T-helper 2 cell (primary cell): ENCODE measurements around the gene TRPV5.

Experiments
- DNase-seq, 5 experiments: peaks; one replicate each; pipeline versions ENCODE4 v3.0.0 to v3.0.0-alpha.2; 2012 to 2022

TRPV5 gene

DNA sequence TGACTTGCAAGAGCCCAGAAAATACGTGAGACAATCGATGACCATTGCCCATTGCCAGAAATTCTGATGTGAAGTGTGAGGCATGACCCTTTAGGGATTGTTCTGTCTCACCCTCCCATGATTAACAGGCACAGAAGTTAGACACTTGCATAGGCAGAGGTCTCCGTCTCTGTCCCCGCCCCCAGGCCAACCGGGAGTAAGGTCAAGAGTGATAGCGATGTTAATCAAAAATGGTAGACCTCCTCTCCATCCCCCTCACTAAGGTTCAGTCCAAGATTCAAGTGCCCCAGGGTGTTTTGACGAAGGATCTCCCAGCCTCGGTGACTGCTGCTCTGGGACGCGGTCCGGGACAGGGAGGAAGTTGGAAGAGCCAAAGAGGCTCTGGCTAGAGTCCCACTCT lies 25.3 kb downstream of the TRPV5 start:
- no peak for DNase-seq

DNA sequence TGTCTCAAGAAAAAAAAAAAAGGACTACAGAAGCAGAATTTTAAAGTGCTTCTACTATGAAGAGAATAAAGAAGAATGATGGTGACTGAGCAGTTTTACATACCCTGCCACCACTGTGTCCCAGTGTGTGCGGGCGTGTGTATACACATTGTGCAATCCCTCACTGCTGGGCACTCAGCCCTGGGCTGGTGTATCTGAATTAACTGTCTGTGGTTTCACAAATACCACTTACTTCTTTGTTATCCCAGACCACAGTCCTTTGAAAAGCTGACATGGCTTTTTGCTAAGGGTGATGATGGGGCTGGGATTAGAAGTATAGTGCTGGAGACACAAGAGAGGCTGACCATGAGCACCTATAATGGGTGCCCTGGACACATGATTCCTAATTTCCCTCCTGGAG lies 26.9 kb downstream of the TRPV5 start:
- no peak for DNase-seq

DNA sequence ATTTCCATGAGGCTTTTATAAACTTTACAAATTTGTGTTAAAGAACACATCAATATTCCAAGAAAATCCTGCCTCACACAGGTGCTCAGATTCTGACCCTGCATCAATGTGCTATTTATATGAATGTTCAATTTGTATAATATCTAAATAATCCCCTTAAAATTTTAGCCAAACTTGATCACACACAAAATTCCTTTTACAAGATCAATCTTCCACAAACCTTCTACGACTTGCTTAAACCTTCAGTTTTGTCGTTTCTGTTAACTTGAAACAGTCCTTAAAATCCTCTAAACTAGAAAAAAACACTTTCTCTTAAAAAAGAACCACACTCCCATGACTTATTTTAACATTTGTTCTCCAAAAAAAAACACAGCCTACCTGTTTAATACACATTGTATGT lies 27.8 kb downstream of the TRPV5 start:
- DNase-seq: no peak

DNA sequence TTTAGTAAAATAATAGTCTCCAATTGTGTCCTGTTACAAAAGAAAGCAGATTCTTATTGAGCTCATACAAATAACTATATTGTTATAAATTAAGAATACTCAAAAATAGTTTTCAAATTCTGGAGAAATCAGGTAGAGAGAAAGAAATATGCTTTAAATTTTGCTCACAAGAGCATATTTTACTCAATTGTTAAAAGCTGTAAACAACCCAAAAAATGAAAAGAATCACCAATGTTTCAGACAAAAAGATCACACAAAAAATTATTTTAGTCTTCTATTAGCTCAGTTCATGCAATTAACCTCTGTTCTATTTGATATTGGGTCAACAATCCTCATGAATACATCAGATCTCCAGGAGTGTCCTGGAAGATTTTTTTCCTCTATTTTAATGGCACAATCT lies 29.4 kb downstream of the TRPV5 start:
- DNase-seq: no peak

DNA sequence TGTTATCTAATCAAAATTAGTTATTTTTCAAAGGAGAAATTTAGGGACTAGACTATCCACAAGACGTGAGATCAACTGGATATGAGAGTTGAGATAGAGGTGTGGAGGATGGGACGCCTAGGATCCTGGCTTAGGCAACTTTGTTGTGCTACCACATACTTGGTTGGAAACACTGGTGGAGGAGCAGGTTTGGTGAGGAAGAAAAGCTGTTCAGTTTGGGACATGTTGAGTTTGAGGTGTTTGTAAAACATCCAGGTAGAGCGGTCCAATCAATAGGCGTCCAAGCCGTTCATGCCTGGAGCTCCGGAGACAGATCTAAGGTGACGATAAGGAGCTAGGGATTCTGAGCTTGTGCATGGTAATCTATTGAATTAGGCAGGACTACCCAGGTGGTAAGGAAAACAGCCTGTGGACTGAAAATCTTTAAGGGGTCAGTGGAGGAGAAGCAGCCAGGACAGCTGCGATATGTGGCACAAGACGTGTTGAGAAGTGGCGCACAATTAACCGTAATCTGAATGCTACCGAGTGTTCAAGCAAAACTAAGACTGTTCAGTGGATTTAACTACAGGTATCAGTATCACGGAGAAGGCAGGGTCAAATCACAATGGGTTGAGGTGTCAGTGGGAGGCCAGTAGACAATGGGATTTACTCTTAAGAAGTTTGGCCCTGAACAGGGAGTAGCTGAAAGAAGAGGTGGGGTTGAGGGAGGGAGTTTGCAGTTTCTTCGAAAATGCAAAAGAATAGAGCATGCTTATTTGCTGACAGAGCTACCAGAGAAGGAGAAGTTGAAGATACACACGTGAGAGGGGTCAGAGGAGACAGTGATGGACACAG lies 31.9 kb downstream of the TRPV5 start:
- no peak for DNase-seq

DNA sequence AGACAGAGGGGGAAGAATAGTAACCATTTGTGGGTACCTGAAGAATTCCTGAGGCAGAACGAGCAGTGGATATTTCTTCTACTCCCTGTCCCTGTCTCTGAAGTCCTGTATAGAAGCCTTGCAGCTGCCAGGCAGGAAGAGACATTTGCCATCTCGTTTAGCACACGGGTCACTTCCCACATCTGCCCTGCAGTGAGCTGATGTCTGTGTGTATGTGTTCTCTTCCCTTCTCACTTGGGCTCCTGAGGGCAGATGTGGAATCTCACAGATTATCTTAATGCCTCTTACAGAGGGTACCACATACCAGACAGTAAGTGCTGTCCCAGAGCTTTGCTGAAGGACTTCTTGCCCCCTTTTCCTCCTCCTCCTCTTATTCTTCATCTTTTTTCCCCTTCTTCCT lies 33.9 kb downstream of the TRPV5 start:
- DNase-seq: no peak

DNA sequence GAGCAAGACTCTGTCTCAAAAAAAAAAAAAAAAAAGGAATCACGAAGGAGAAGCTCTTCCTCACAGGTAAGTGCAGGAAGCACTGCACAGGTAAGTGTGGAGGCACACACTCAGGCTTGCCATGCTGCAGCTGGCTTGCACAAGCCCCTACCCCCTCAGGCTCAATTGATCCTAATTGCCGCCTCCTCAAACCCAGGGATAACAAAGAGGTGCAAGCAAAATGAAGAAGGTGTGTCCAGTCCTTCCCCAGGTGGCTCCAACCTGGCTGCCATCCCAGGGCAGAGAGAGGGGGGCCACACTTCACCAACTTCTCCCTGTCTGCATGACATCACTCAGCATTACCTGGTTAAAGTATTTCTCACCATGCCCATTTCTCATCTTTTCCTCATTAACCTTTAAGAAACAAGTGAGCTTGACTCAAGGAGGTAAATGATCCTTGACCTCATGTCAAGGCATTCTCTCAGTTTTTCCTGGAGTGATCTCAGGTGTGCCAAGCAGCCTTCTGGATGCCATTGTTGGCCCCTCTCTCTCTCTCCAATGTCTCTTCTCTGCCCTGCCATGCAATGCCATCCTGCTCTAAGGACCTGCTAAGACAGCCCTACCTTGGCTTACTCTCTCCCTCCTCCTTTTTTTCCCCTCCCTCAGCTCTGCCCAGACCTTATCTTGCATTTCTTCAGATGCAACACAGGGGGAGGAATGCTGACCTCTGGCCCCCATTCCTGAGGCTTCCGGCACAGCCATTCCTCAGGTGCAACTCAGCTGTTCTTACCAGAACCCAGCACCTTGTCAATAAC lies 35.0 kb downstream of the TRPV5 start:
- no peak for DNase-seq

DNA sequence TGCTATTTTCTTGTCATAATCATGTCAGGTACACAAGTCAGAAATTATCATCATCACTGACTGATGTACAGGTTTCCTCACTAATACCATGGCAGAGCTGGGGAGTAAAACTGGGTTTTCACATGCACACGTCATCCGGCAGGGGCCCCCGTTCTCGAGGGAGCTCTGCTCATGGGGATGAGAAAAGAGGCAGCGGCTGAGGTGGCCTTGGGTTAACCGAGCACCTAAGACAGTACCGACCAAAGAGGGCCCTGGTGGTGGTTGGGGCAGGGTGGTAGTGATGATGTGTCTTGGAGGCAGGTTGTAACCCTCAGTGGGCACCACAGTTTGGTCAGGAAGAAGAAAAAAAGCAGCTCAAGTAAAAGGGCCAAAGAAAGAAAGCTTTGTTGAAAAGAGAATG lies 35.9 kb downstream of the TRPV5 start:
- no peak for DNase-seq

DNA sequence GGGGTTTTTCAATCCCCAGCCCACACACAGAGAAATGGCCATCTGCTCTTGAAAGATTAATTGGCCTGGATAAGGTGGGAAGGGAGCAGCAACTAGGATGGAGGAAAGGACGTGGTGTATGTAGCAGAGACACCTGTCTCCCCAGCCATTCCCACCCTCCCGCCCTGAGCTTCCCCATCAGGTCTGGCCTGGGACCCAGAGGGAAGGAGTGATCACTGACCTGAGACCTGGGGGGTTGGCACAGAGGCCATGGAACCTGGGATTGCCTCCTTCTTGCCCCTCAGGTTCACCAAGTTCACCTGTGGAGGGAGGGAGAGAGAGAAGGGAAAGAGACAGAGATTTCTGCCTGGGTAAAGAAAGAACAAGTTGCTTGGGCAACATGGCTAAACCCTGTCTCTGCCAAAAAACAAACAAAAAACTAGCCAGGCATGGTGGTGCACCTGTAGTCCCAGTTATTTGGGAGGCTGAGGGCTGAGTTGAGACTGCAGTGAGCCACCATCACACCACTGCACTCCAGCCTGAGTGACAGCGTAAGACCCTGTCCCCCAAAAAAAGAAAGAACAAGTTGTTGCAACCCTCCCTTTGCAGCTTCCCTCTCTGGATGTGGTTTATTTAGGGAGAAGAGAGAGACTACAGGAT lies 36.7 kb downstream of the TRPV5 start:
- DNase-seq: no peak

DNA sequence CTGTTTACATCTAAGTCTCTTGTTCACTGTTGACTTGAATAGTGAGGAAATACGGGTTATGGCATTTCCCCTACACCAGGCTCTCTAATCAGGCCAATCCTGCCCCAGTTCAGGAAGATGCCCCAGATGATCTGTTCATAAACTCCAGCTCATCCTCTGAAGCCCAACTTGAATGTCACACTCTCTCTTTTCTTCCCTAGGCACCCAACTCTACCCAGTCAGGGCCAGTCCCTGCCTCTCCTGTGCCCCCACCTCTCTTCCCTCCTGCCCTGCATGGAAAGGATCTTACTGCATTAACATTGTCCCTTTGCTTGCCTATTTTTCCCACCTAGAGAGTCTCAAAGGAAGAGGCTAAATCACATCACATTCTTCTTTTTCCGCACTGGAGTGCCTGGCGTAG lies 37.4 kb downstream of the TRPV5 start:
- DNase-seq: no peak

DNA sequence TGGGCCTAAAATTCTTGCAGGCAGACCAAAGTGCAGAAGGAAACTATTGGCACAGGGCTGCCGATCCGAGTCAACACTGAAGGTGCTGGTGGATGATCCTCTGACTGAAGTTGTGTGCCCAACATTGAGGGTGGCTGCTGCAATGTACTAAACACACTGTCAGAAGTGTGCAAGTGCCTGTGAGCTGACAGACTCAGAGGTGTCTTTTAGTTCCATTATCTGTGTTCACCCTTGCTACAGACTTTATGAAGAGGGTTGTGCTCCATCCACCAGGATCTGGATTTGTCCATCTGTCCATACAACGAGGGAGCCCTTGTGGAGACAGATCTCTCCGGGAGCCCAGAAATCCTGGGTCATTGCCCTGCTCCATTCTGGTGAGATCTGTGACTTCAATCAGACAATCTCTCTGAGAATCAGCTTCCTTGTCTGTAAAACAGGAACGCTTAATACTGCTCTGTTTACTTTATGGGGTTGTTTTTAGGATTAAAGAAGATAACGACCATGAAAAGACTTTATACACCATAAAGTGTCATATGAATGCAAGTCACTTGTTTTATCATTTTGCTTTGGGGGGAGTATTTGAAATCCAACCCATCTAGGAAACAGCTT lies 38.5 kb downstream of the TRPV5 start:
- no peak for DNase-seq

DNA sequence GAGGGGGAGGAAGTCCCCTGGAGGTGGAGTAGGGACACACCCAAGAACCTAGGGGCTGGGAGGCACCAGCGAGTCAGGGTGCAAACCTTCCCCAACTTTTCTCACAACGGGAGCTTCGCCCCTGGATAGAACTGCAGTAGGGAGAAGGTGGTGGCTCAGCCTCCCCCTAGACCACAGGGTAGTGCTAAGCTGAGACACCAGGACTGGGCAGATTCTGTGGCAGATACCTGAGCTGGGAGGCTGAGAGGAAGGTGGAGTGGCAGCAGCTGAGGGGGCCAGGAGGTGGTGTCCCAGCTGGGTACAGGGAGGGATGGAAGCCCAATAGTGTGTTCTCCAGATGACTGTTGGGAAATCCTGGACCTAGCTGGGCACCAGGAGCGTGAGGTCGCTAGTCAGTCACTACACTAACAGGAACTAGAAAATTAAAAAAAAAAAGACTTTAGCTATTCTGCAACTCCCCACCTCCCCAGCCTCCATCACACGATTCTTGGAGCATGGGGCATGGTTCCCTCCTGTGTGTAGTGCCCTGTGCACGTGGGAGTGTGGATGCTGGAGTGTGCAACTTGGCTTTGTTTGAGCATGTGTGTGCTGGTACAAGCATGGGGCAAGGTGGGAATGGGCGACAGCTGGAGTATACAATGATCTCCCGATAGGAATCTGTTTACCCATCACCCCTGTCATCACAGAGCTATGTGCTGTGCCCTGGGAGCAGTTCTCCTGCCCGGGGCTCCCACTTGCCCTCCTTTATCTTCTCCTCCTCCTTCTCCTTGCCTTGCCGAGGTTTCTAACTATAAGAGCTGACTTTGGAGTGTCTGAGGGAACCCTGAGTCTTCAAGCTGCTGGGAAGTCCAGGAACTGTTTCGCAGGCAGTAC lies 39.2 kb downstream of the TRPV5 start:
- no peak for DNase-seq

DNA sequence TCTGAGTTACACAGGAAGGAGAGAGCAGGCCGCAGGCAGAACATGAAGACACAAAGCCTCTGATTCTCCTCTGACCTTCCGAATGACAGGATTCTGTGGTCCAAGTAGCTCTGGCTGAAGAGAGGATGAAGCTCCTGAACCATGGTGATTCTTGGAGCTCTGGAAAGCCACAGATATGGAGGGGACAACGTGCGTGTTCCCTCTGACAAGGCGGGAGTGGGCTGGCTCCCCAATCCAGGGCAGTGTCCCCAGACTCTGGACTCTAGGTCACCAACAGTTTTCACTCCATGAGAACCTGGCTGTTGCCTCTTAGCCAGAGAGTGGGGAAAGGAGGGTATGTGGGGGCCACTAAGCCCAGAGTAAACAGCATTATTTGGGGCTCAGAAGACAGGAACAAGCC lies 40.6 kb downstream of the TRPV5 start:
- no peak for DNase-seq

DNA sequence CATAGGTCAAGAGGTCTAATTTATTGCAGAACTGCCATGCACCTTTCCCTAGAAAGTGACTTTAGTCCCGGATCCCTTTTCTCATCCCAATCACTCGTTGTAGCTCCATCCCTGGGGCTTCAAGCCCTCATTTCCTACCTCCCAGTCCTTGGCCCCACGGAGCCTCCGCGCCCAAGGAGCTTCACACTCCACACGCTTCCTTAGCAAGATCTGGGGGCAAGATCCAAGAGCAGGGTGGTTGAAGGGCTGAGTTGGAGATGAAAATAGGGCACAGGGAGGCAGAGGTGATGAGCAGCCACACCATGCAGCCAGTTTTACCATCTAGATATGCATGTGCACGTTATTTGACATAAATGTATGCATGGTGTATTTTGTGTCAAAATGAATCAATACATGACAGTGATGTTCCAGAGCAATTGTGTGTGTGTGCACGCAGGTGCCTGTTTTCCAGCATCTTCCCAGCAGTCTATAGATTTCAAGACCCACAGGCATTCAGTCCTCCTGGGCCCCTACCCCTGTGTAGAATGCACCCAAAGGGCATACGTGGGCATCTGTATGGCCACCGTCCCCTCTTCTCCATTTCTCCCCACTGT lies 42.0 kb downstream of the TRPV5 start:
- DNase-seq: no peak

DNA sequence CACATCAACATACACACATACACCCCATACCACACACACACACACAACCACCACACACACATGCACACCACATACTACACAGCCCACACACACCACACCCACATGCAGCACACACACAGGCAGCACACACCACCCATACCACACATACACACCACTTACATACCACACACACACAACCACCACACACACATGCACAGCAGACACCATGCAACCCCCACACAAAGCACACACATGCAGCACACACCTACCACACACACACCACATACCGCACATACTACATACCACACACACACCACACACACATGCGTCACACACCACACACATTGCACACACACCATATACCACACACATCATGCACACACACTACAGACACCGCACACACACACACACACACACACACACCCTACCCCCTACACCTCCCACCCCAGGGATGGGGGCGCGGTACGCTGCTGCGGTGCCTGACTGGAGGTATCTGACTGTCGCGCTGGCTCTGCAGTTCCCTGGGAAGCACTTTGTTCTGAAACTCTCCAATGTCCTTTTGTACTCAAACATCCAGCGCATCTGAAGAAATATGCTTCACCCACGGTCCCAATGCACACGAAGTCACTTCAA lies 42.6 kb downstream of the TRPV5 start:
- no peak for DNase-seq

DNA sequence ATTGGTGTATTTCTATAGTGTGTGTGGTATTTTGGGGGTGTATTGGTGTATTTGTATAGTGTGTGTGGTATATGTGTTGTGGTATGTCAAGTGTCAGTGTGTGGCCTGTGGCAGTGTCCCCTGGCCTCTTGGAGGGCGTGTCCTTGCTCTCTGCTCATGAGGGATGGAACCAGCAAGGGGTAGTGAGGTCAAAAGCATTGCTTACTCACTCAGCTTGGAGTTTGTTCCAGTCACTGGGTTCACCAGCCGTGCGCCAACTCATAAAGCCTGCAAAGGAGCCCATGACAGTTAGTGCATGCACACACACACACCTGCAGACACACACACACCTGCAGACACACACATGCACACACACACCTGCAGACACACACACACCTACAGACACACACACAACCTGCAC lies 43.7 kb downstream of the TRPV5 start:
- DNase-seq: no peak

DNA sequence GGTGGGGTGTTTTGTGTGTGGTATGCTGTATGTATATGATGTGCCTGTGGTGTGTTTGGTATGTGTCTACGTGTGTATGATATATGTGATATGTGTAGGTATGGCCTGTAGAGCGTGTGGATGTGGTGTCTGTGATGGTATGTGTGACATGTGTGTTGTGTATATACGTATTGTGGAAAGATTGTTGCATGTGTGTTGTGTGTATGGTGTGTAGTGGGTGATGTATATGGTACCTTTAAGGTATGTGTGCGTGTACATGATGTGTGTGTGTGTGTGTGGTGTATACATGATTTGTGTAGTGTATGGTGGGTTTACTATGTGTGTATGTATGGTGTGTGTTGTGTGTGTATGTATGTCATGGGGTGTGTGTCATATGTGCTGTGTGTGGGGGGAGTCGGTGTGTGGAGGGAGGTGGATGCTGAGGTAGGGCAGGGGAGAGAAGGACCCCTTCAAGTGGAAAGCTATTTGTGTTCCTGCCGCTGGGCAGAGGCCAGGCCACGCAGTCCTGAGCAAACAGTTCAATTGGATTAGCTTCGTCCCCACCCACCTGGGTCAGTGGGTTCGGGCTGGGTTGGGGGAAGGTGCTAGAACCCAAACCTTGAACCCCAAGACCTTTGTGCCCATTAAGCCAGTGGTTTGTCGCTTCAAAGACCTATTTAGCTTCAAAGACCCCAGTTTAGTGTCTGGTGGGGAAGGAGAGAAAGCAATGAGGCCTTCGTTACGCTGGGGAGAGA lies 46.1 kb downstream of the TRPV5 start:
- no peak for DNase-seq

DNA sequence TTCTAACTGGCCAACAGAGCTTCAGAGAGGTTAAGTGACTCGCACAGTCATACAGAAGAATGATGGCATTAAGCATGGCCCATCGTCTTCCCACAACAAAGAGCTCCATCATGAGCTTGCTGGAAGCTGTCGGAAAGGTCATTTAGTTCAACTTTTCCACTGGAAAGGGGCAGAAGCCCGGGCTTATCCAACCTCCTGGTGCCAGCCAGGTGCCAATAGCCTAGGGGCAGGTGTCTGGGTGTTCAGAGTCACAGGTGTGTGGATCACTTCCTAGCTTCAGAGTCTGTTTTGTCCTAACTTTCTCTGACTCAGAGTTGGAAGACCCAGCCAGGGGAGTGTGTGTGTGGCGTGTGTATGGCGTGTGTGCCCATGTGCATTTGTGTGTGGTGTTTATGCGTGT lies 46.7 kb downstream of the TRPV5 start:
- no peak for DNase-seq

DNA sequence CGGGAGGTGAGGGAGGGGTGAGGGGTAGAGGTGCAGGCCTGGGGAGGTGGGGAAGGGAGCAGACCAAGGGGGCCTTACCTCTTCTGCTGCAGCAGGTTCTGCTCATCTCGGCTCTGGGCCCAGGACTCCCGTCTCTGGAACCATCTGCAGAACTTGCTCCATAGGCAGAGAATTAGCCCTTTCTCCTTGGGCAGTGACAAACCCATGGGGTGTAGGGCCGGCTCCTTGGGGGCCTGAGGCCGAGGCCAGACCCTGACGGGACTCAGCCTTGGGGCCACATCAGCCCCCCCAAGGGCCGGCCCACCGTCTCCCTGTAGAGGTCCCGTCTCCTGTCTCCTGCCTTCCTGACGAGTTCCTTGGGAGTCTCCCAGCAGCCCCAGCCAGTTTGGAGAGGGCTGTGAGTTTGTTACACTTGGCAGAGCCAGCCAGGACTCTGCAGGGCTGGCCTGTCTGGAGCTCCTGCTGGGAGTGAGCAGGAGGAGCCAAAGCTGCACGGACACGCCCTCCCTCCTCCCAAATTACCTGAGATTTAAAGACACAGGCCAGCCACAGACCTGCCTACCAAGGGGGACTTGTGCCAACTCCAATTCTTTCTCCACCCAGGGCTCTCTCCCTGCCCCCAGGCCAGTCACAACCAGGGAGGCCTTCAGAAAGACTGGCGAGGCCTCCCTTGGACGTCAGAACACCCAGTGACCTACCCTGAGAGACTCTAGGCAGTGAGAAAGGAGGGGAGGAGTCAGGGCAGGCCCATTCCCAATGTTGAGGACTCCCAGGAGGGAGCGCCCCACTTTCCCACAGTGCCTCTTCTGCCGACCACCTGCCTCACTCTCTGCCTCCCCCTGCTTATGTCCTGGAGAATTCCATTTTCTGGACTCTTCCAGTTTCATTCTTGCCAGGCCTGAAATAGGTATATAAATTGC lies 48.0 kb downstream of the TRPV5 start, which contains the start of gene TRPV6:
Gene TRPV6, minus strand, starts transcription at position 435 of the 920 bp plus-strand sequence.
- no peak for DNase-seq

DNA sequence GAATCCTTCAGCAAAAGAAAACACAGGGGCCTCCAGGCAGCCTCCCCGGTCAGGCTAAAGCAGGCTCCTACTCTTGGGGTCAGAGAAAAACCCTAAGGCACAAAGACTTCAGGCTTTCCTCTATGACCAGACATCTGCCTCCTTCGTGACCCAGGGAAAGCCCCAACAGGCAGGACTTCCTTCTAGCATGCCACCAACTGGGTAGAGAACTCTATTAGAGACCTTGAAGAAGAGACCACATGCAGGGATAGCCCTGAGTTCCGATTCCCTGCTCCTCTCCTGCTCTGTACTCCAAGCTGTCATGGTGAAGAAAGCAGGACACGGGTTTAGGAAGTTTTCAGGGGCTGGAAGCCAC lies 49.3 kb downstream of the TRPV5 start:
- DNase-seq: no peak
